CD4-positive, alpha-beta T cell treated with Interferon gamma for 1 hour (primary cell): ENCODE data around the gene POU2AF2.
"Not testable (repeated sequence)": the region's sequence is repeated elsewhere in the genome, so short reads cannot be mapped to it uniquely, and the experiment has no call there.

Experiments used
- DNase-seq: peaks from one replicate; pipeline ENCODE4 v3.0.0-alpha.2; 2020

Gene POU2AF2, protein sequence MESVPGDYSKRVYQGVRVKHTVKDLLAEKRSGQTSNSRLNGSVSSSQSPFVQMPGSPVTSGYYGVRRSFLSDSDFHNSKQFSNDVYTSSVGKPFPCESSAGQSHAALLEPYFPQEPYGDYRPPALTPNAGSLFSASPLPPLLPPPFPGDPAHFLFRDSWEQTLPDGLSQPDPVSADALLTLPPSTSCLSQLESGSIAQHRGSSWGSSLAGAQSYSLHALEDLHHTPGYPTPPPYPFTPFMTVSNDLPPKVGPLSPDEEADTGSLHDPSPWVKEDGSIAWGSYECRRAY

DNA sequence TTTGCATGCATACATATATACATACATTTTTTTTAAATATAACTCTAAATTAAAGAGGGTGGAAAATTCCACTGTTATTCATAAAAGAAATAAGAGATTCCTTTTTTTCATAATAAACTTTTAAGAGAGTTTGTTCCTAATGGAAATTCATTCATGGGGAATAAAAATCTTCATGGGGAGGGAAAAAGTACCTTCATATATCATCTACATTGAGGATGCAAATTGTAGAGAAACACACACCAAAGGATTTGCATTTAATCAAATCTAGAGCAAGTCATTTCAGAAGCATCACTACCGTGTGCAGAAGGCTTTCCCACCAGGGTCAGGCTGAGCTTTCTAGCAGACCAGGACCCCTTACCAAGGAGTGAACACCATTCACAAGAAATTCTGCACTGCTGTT lies at the start of gene POU2AF2:
Gene POU2AF2 (plus strand): TSS at position 301 of the 400 bp plus-strand sequence. CDS start 129 bp downstream, outside the sequence.
- DNase-seq = no peak

DNA sequence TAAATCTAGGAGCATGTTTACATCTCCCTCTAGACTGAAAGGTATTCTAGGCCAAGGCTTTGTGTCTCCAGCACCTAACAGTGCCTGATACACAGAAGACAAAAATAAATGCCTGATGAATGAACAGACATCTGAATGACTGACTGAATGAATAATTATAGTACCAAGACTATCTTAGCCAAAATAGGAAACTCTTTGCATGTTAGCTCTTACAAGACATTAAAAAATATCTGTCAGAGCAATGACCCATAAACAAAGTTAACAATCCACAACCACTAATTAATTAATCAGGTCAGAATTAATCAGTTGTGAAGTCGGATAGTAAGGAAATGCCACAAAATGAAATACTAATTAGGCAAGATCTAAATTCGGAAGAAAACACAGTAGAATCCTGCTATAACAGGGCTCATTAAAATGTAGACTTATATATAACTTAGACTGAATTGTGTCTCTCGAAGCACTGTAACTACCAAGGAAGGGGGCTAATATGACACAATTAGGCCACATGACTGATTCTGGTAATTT lies 45.5 kb upstream of the POU2AF2 start:
- no peak for DNase-seq

DNA sequence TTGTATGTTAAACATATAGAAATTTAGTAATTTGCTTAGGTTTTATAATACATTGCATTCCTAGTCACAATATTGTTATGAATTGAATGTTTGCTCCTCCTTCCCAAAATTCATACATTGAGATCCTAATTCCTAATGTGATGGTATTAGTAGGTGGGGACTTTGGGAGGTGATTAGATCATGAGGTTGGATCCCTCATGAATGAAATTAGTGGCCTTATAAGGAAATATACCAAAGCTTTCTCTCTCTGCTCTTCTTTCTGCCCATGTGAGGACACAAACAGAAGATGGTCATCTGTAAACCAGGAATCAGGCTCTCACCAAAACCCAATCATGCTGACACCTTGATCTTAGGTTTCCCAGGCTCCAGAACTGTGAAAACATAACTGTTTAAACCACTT lies 41.3 kb upstream of the POU2AF2 start:
- no peak for DNase-seq

DNA sequence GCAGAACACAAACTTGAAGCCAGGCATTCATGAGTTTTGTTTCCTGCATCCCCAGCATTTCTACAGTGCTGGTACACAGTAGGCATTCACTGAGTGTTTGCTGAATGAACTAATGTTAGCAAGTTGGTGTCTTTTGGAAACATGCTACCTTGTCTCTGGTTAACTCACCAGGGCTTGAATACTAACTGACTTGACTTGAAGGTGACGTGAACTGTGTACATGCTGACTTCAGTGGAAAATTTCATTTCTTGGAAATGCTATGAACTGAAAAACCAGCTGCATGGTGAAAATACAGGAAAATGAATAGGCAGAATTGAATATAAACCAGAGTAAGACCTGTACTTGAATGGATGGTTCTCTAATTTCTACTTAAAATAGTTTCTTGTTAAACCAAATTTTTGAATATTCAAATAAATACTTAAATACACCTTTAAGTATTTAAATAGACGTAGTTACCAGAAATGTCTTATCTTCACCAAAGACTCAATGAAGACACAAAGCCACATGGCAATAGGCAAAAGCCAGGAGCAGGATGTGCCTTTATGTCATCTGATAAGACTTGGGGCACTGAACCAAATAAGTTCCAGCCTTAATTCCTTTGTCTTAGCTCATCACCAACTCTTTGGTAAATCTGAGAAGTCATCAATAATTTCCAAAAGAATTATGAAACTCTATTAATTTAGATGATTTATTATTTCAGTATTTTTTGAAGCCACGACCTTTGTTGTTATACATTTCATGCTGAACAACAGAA lies 39.7 kb upstream of the POU2AF2 start:
- DNase-seq = no peak

DNA sequence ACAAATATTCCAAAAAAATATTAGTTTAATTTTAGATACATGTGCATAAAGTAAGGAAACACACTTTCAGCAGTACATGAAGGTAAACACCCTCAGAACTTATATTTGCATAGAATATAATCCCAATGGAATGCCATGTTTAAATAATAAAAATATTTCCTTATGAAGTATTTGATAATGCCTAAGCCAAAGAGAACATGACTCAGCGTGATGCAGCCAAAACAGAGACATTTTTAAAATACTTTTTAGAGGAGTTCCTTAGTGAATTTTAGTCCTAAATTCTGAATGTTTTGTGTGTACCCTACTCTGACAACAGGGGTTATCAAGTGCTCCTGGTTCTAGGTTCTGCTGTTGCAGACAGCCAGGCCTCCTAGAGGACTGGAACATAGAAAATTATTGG lies 39.1 kb upstream of the POU2AF2 start:
- DNase-seq = no peak

DNA sequence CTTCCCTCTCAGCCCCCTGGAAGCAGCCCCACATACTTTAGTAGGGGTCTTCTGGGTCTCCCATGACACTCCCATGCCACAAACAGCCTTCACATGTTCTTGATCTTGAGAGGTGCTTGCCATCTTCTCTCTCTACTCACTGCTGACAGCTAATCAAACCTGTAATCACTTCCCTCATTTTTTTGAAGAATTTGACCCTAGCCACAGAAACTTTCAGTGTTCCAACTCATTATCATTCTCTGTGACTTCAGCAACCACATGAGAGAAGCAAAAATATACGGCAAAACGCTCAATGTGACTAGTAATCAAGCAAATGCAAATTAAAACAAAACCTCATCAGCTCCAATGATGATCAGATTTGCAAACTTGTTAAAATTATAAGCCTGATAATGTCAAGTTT lies 38.3 kb upstream of the POU2AF2 start:
- no peak for DNase-seq

DNA sequence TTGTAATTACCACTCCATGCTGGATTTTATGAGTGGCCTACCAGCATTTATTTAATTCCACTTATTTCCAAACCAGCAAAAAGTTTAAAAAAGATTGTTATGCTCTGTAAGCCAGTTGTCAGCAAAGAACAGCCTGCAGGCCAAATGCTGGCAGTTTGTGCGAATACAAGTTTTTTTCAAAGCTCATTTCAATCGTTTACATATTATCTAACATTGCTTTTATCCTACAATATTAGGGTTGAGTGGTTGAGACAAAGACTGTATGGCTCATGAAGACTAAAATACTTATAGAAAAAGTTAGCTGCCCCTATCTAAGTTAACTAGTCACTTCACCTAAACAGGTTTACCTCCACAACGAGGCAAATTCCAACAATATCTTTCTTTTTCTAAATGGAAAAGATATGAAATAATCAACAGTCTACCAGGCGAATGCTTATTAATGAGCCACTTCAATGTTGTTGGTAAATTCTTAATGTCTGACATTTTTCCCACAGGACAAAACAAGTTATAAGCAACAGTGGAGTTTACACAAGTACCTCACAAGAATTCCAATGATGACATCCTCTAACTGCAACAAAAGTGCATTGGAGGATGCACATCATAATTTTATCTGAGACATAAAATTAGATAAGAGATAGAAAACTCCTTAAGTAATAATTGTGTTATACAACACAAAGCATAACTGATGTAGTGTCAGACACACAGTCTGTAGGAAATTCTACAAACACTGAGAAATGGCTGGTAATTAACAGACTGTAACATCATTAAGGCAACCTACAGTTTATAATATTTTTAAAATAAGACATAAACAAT lies 35.8 kb upstream of the POU2AF2 start:
- no peak for DNase-seq

DNA sequence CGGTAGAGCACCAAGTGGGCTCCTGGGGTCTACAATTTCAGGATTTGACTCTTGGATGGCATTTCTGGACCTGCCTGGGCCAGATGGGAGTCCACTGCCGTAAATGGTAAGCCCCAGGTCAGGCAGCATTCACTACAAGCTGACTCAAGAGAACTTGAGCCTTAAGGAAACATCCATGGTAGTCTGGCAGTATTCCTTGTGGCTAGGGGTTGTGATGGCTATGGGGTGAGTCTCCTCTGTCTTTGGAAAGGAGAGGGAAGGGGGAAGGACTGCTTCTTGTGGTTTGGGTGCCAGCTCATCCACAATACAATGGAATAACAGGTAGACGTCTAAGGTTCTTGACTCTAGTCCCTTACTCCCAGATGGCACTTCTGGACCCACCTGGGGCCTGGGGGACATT lies 32.3 kb upstream of the POU2AF2 start:
- DNase-seq = no peak

DNA sequence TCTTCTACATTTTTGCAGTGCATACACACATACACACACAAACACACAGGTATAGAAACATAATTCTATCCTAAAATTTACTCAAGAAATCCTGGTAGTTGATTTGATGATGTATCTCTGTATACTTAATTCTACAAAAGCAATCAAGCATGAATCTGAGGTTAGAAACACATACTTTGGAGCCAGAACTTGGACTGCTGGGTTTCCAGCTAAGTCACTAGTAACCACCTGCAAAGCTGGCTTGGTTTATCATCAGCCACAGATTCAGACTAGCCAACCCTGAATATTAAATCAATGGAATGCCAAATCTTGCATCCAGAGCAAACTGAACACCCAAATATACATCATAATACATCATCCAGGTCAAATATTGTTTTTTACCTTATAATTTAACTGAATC lies 24.8 kb upstream of the POU2AF2 start:
- no peak for DNase-seq

DNA sequence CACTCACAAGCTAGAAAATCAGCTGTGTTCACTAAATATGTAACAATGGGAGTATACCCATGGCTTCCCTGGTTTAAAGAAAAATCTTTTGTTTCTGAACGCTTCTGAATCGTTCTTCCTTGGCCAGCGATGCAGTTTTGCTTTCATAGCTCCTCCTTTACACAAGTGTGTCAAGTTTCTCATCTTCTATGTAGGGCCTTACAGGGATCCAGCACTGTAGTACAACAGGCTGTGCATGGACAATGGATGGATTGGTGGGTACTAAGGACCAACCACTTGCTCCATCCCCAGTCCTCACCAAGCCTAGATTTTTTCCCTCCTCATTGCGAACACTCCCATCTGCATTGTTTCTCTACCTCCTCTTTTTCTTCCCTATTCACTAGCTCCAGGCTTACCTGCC lies 24.3 kb upstream of the POU2AF2 start:
- DNase-seq = no peak

DNA sequence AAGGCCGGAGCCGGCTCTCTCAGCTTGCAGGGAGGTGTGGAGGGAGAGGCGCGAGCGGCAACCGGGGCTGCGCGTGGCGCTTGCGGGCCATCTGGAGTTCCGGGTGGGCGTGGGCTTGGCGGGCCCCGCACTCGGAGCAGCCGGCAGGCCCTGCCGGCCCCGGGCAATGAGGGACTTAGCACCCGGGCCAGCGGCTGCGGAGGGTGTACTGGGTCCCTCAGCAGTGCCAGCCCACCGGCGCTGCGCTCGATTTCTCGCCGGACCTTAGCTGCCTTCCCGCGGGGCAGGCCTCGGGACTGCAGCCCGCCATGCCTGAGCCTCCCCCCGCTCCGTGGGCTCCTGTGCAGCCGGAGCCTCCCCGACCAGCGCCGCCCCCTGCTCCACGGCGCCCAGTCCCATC lies 23.6 kb upstream of the POU2AF2 start:
- not testable (repeated sequence) for DNase-seq

DNA sequence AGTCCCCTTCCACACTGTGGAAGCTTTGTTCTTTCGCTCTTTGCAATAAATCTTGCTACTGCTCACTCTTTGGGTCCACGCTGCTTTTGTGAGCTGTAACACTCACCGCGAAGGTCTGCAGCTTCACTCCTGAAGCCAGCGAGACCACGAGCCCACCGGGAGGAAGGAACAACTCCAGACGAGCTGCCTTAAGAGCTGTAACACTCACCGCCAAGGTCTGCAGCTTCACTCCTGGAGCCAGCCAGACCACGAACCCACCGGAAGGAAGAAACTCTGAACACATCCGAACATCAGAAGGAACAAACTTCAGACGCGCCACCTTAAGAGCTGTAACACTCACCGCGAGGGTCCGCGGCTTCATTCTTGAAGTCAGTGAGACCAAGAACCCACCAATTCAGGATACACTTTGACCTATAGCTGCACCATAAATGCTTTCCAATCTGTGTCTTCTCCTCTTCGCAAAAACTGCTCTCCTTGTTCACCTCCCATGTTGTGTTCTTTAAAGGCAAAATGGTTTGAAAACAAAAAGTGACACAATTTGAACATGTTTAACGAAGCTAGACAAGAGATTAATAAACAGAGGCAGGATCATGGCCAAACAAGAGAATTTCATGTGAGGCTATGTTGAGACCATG lies 22.6 kb upstream of the POU2AF2 start:
- DNase-seq = peak; percentile 3

DNA sequence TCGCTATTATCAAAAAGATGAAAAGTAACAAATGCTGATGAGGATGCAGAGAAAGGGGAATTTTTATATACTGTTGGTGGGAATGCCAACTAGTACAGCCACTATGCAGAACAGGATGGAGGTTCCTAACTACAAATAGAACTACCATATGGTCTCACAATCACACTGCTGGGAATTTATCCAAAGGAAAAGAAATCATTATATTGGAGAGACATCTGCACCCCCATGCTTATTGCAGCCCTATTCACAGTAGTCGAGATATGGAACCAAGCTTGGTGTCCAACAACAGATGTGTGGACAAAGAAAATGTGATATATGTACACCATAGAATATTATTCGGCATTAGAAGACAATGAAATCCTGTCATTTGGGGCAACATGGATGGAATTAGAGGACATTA lies 19.6 kb upstream of the POU2AF2 start:
- no peak for DNase-seq

DNA sequence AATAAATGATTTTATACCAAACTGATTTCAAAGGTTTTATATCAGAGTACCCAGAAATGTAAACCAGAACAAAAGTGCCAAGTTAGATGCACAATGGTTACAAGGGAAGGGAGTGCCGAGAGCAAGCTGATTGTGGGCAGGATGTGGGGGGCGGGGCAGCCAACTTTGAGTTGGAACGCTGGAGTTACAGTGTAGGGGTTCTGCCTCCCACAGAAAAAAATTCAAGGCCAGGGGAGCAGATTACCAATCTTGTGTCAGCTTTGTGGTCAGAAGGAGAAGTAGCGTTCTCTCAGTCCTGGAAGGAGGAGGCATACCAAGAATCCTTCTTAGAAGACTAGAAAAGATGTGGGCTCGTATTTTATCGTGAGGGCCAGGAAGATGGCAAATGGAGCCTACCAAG lies 15.9 kb upstream of the POU2AF2 start:
- DNase-seq = no peak

DNA sequence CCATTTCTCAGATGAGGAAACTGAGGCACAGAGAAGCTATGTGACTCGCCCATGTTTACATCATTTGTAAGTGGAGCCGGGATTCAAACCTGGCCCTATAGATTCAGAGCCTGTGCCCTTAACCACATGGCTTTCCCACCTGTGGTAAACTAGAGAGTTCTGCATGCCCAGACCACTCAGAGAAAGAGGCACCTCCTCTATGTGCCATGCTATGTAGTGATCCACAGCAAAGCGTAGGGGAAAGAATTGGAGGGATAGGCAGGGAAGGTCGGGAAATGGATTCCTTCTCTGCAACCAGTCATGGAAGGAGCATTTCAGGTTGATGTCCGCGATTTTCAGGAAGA lies 15.4 kb upstream of the POU2AF2 start:
- no peak for DNase-seq

DNA sequence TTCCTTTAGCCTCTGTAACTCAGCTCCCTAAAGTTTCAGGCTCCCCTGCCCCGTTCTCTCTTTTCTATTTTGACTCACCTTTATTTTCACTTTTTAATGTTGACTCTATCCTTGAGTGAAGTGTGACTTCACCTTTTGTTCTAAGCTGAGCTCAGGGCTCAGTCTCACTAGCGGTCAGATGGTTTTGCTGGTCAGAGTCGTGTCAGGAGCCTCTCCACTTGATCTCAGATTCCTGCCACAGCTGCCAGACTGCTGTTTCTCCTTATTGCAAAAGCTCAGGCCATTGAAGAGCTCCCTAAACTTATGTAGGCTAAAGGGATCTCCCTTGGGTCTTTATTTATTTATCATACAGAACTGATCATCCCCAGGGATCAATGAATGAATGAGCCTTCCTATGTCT lies 13.7 kb upstream of the POU2AF2 start:
- DNase-seq = no peak

DNA sequence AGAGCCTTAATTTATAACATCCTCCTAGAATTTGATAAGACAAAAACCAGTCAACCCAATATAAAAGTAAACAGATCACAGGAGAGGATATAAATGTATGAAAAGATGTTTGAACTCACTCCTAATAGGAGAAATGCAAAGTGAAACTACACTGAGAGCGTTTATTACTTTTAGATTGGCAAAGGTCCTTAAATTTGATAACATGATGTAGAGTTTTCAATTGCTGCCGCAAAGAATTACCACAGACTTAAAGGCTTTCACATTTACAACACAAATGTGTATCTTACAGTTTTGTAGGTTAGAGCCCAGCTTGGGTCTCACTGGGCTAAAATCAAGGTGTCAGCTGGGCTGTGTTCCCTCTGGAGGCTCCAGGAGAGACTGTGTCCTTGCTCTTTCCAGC lies 9.1 kb upstream of the POU2AF2 start:
- DNase-seq = no peak

DNA sequence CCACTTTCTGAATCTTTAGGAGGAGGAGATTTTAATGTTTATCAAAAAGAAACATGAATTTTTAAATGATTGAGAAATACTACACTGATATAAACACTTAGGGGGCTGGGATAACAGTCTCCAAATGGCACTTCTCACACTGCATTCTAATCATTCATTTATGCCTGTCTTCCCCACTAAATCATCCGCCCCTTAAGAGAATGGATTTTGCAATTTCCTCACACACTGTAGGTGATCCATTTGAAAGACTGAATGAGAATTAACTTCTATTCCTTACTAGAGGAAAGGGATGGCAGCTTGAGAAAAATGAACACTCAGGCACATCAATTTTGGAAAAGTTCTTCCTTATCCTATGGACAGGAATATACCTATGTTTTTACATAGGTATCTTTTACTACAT lies 7.6 kb upstream of the POU2AF2 start:
- no peak for DNase-seq

DNA sequence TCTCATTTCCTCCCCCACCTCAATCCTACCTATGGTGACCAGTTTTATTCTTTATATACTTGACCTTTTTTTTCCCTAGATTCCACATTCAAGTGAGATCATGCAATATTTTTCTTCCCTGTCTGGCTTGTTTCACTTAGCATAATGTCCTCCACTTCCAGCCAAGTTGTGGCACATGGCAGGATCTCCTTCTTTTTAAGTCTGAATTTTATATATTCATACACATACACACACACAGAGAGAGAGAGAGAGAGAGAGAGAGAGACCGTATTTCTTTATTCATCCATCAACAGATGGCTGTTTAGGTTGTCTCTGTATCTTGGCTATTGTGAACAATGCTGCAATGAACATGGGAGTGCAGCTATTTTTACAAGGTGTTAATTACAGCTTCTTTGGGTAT lies 1.4 kb downstream of the POU2AF2 start:
- DNase-seq = no peak

DNA sequence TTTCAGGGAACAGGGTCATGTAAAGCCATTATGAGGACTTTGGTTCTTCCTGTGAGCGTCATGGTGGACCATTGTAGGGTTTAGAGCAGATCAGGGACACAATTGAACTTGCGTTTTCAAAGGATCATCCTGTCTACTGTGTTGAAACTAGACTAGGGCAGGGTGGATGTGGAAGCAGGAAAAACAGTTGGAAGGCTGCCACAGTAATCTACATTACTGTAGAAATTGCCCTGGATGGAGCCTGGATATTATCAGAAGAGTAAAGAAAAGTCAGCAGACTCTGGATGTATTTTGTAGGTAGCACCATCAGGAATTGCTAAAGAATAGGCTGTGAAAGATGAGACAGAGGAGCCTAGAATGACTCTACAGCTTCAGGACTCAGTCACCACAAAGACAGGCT lies 5.4 kb downstream of the POU2AF2 start:
- no peak for DNase-seq

DNA sequence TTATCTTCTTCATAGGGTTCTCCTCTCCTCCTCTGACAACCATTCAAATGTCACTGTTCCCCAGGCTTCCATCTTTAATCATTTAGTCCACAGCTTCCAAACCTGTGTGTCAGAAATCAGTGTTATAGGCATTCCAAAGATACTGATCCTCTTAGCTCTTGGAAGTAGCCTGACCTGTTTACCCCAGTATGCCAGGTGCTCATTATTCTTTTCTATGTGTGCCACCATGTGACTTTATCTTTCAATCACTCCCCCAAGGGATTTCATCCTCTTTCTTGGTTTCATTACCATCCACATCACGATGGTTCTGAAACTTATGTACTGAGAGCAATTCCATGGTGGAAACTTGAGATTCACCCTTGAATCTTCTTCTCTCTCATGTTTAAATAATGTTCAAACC lies 7.6 kb downstream of the POU2AF2 start:
- DNase-seq = no peak

DNA sequence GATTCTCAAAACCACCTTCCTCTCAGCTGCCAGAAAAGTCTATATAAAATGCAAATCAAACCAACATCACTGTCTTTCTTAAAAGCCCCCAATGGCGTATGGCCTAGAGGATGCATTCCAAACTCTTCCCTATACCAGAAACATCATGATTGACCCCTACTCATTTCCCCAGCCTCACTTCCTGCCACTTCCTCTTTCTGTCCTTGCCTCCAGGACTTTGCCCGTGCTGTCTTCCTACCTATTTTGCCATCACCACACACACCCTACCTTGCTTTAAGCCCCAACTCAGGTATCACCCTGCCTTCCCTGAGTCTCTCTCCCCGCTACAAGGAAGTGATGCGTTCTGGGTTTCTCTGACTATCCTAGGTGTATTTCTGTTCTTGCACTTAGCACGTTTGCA lies 8.1 kb downstream of the POU2AF2 start:
- no peak for DNase-seq

DNA sequence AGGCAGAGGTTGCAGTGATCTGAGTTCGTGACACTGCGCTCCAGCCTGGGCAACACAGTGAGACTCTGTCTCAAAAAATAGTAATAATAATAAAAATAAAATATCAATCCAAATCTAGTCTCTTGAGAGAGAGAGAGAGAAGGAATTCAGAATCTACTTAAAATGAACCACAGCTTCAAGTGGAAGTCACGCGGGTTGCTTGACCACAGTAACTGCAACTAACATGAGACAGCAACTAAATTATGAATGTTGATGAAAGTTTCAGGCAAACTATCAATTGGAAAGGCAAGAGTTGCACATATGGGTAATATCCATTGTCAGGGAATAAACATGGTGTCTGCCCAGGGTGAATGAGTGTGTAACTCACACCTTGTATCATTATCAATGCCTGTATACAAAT lies 12.5 kb downstream of the POU2AF2 start:
- DNase-seq = no peak
